MG63 (cell line): ENCODE measurements around the gene ADAMTS12. TPM values are rescaled to one million over a fixed set of nuclear protein-coding genes. Genes with fewer than 3 reads are reported as not detected.
"Not testable (repeated sequence)": the region's sequence is repeated elsewhere in the genome, so short reads cannot be mapped to it uniquely, and the experiment has no call there.

Experiments
- DNase-seq: peaks from one replicate; pipeline ENCODE4 v3.0.0-alpha.2; 2020
- H3K27me3 ChIP-seq: fragments of 250-450 bp; sonication (Bioruptor Pico); 2 replicates; pipeline ENCODE4 v1.5.1; 2020; ENCODE audit warnings: mild to moderate bottlenecking, moderate library complexity
- H3K36me3 ChIP-seq: fragments of 250-450 bp; sonication (Bioruptor Pico); 2 replicates; pipeline ENCODE4 v1.5.1; 2020; ENCODE audit warnings: mild to moderate bottlenecking, moderate library complexity
- H3K4me3 ChIP-seq: fragments of 250-450 bp; sonication (Bioruptor Pico); 2 replicates; pipeline ENCODE4 v1.5.1; 2020; ENCODE audit warnings: mild to moderate bottlenecking, moderate library complexity
- H3K9me3 ChIP-seq: fragments of 250-450 bp; sonication (Bioruptor Pico); 2 replicates; pipeline ENCODE4 v1.5.1; 2020; ENCODE audit warnings: mild to moderate bottlenecking, moderate library complexity
- total RNA-seq: library from RNA; depleted of rRNA; stranded (reverse); fragments of >200 nt; shearing (Covaris generic); gene quantifications from 2 replicates; pipeline ENCODE4 v1.2.3, GENCODE V29; 2014; ENCODE audit warnings: low replicate concordance

Gene ADAMTS12
- total RNA-seq, 1 experiment from 2014 or later = 11.8 TPM

DNA sequence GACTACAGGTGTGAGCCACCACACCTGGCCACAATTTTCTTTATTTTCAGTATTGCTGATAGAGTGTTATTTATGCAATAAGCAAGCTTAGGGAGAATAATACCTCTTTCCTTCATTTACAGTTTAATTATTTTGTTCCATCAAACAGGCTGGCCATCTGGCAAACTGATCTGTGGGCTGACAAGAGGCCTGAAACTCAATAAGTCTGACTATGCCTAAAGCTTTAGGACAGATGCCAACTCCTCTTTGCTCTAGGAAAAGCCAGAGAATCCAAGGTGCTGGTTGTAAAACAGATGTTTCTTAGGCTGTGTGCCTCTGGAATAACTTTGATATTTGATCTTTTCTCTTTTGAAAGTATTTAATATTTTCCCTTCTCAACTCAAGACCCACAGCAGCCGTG lies 352.6 kb downstream of the ADAMTS12 start:
- no peaks in the 10 kb centered on the region for H3K36me3 ChIP-seq
- no peaks in the 10 kb centered on the region for H3K9me3 ChIP-seq
- DNase-seq = no peak
- H3K4me3 ChIP-seq = no peak overlapping the region
- H3K27me3 ChIP-seq = no peaks in the 10 kb centered on the region

DNA sequence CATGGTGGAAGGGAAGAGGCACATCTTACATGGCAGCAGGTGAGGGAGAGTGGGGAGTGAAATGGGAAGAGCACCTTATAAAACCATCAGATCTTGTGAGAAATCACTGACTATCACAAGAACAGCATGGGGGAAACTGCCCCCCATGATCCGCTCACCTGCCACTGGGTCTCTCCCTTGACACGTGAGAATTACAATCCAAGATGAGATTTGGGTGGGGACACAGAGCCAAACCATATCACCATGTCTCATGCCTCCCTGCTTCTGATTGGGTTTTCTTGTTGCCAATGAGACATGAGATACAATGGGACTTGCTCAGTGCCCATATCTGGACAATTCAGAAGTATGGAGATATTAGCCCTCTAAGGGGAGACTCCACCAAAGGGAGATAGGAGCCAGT lies 353.6 kb downstream of the ADAMTS12 start:
- no peaks in the 10 kb centered on the region for H3K27me3 ChIP-seq
- H3K36me3 ChIP-seq = no peaks in the 10 kb centered on the region
- H3K4me3 ChIP-seq = no peak overlapping the region
- no peak for DNase-seq
- H3K9me3 ChIP-seq = no peaks in the 10 kb centered on the region

DNA sequence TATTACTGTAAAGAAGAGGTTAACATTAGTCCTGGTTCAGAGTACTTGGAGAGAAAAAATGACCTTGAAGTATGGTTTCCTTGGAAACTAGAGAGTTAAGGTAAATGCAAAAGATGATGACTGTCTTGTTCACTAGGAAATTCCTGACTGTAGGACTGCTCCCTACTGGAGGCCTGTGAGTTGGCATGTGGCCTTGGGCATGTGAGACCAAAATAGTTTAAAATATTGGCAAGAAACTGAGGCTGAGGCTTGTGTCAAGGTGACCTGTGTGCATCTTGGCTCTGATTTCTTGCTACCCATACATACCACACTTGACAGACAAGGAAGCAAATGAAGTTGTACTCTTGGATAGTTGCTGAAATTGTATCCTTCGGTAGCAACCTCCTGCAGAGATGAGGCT lies 354.6 kb downstream of the ADAMTS12 start:
- Histone ChIP-seq H3K36me3 (no peaks in the 10 kb centered on the region), H3K9me3 (no peaks in the 10 kb centered on the region), H3K27me3 (no peaks in the 10 kb centered on the region), H3K4me3 (no peak overlapping the region)
- DNase-seq = no peak

DNA sequence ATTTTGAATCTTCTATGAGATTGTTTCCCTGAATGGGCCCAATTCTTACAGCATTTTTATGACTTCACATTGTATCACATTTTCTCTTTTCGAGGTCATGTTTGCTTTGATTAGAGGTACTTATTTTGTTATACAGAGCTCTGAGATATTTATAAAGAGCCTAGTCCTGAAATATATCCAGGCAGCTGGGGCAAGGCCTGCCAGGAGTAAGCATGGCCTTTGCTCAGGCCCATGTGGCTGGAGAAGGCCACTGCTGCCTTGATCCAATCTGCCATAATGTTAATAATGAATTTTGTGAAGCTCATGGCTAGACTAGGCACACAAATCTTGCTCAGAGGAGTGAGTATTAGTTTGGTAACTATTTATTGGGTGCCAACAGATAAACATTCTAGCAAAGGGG lies 355.0 kb downstream of the ADAMTS12 start:
- no peak overlapping the region for H3K4me3 ChIP-seq
- DNase-seq = no peak
- H3K36me3 ChIP-seq = no peaks in the 10 kb centered on the region
- no peaks in the 10 kb centered on the region for H3K27me3 ChIP-seq
- H3K9me3 ChIP-seq = no peaks in the 10 kb centered on the region

DNA sequence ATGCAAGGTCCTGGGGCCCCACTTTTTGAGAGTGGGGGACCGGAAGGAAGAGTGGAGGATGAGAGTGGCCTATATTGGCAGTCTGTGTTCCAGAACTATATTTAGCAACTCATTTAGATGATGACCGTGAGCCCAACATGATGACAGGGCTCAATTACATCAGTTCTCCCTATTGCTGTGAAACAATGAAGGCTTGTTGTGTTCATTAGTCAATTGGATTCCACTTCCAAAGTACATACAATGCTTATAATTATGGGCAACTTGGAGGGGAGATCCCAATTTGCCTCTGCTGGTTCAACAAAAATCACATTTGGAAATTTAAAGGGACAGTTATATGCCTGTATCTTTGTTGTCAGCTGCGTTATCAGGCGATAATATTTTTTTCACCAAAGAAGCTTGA lies 360.0 kb downstream of the ADAMTS12 start:
- Histone ChIP-seq H3K36me3 (no peaks in the 10 kb centered on the region), H3K9me3 (no peaks in the 10 kb centered on the region), H3K4me3 (no peak overlapping the region), H3K27me3 (no peaks in the 10 kb centered on the region)
- no peak for DNase-seq

GRCh38 chr5:33531037-33531298 lies 360.8 kb downstream of the ADAMTS12 start:
- no peaks in the 10 kb centered on the region for H3K36me3 ChIP-seq
- H3K9me3 ChIP-seq = no peaks in the 10 kb centered on the region
- no peak overlapping the region for H3K4me3 ChIP-seq
- DNase-seq = no peak
- H3K27me3 ChIP-seq = no peaks in the 10 kb centered on the region

- no peaks in the 10 kb centered on the region for H3K9me3 ChIP-seq
- no peak overlapping the region for H3K4me3 ChIP-seq
- no peaks in the 10 kb centered on the region for H3K36me3 ChIP-seq
- no peaks in the 10 kb centered on the region for H3K27me3 ChIP-seq
- DNase-seq = no peak
Measured at GRCh38 chr5:33530183-33531036, 361.4 kb downstream of the ADAMTS12 start.

GRCh38 chr5:33527696-33528095 lies 364.1 kb downstream of the ADAMTS12 start:
- H3K4me3 ChIP-seq = no peak overlapping the region
- no peaks in the 10 kb centered on the region for H3K27me3 ChIP-seq
- no peaks in the 10 kb centered on the region for H3K9me3 ChIP-seq
- no peak for DNase-seq
- H3K36me3 ChIP-seq = no peaks in the 10 kb centered on the region

DNA sequence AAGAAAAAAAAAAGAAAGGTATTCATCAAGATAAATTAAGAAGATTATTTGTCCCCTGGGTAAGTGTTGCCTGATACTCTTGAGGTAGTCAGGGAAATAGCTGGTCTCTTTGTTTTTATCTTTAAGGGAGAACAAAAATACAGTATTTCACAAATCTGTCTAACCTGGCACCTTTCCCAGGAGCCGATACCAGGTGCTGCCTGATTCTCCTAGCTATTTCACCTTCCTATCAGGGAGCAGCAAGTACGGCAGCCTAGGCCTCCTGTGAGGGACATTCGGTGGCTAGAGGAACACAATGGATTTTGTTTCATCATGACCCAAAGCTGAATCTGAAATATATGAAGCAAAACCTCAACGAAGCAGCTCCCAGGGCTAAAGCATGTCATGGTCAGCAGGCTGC lies 365.0 kb downstream of the ADAMTS12 start:
- Histone ChIP-seq H3K27me3 (no peaks in the 10 kb centered on the region), H3K4me3 (no peak overlapping the region), H3K36me3 (no peaks in the 10 kb centered on the region), H3K9me3 (no peaks in the 10 kb centered on the region)
- DNase-seq = no peak

DNA sequence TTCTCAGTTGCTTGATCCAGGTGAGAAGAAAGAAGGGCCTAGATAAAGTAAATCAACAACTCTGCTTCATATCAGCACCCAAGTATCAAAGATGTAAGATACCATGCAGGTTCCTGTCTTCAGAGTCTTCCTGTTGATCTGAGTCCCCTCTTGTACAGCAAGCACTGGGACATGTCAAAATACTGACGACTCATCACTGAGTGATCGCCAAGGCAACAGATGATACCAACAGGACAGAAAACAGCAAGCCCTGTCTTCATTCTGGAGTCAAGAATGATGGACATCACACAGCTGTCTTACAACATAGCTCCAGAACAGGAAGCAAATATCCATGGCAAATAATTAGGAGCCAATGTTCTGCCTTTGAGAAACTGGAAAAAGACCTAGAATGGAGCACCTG lies 367.3 kb downstream of the ADAMTS12 start:
- no peaks in the 10 kb centered on the region for H3K27me3 ChIP-seq
- no peak for DNase-seq
- no peaks in the 10 kb centered on the region for H3K36me3 ChIP-seq
- no peaks in the 10 kb centered on the region for H3K9me3 ChIP-seq
- H3K4me3 ChIP-seq = no peak overlapping the region

DNA sequence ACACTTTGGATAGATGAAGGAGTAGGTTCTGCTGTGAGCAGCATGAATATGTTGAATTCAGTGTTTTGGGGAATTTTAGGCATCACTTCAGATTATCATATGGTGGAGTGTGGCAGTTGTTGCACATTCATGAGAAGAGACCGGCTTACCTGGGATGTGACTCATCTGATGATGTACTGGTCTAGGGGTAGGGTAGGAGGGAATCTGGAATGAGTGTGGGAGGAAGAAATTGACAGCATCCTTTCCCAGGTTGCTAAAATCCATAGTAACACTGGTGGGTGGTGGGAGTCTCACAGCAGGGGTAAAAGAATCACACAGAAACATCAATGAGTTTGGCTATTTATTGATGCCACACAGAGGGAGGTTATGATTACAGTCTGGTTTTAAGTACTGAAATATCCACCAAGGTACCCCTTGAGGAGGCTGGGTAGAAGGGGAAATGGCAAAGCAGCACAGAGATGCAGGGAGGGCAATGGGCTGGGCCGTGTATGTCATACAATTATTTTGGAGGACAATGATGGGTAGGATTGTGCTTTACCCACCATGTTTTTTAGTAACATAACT lies 368.5 kb downstream of the ADAMTS12 start:
- Histone ChIP-seq H3K27me3 (no peaks in the 10 kb centered on the region), H3K36me3 (no peaks in the 10 kb centered on the region), H3K9me3 (no peaks in the 10 kb centered on the region), H3K4me3 (no peak overlapping the region)
- no peak for DNase-seq

GRCh38 chr5:33516421-33516820 lies 375.4 kb downstream of the ADAMTS12 start:
- no peaks in the 10 kb centered on the region for H3K36me3 ChIP-seq
- H3K9me3 ChIP-seq = no peaks in the 10 kb centered on the region
- H3K4me3 ChIP-seq = no peak overlapping the region
- DNase-seq = no peak
- no peaks in the 10 kb centered on the region for H3K27me3 ChIP-seq

GRCh38 chr5:33515366-33515765 lies 376.4 kb downstream of the ADAMTS12 start:
- not testable (repeated sequence) for H3K36me3 ChIP-seq, H3K9me3 ChIP-seq, H3K27me3 ChIP-seq, H3K4me3 ChIP-seq, DNase-seq

DNA sequence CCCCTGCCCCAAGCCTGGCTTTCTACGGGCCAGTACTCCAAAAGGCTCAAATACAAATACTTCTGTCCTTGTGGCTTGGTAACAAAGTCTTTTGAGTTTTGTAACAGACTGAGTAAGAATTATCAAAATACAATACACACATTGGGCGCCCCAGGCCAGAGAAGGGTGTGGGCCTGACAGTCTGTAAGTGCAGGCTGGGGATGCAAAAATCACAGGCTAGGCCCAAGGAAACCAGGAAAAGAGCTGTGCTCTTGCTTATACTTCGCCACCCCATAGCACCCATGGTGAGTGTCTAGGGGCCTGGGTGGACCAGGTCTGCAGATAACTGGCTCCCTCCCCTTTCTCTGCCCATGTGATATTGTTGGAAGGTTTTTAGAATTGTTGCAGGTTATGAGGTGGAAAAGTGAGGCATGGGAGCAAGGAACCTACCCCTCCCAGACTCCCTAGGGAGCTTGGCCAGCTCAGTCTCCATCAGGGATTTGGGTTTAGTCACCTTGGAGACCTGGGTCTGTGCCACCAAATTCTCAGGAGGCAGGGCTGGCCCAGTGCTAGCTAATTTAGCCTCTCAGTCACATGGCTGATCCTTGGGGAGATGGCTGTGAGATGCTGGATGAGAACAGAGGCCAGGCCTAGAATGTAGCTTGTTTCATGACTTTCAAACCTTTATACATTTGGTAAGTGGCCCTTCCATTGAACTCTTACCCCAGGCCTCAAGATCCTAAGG lies 378.2 kb downstream of the ADAMTS12 start:
- Histone ChIP-seq H3K9me3 (no peaks in the 10 kb centered on the region), H3K4me3 (no peak overlapping the region), H3K27me3 (no peaks in the 10 kb centered on the region), H3K36me3 (no peaks in the 10 kb centered on the region)
- peak; percentile 25 for DNase-seq

GRCh38 chr5:33509036-33509435 lies 382.8 kb downstream of the ADAMTS12 start:
- H3K27me3 ChIP-seq = no peaks in the 10 kb centered on the region
- H3K36me3 ChIP-seq = no peaks in the 10 kb centered on the region
- H3K4me3 ChIP-seq = no peak overlapping the region
- DNase-seq = no peak
- no peaks in the 10 kb centered on the region for H3K9me3 ChIP-seq

DNA sequence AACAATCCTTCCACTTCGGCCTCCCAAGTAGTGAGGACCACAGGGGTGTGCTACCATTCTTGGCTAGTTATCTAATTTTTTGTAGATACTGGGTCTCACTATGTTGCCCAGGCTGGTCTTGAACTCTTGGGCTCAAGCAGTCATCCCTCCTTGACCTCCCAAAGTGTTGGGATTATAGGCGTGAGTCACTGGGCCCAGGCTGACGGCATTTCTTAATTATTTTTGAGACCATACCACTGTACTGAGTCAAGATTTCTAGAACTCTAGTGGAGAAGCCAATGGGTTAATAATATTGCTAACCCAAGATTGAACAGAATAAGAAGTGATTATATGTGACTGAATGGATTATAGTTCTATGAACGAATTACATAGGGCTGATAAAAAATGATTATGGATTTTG lies 384.4 kb downstream of the ADAMTS12 start:
- Histone ChIP-seq H3K4me3 (no peak overlapping the region), H3K36me3 (no peaks in the 10 kb centered on the region), H3K9me3 (no peaks in the 10 kb centered on the region), H3K27me3 (no peaks in the 10 kb centered on the region)
- no peak for DNase-seq

- Histone ChIP-seq H3K4me3 (no peak overlapping the region), H3K36me3 (no peaks in the 10 kb centered on the region), H3K9me3 (no peaks in the 10 kb centered on the region), H3K27me3 (no peaks in the 10 kb centered on the region)
- DNase-seq = no peak
Measured at GRCh38 chr5:33504570-33504969, 387.2 kb downstream of the ADAMTS12 start.

DNA sequence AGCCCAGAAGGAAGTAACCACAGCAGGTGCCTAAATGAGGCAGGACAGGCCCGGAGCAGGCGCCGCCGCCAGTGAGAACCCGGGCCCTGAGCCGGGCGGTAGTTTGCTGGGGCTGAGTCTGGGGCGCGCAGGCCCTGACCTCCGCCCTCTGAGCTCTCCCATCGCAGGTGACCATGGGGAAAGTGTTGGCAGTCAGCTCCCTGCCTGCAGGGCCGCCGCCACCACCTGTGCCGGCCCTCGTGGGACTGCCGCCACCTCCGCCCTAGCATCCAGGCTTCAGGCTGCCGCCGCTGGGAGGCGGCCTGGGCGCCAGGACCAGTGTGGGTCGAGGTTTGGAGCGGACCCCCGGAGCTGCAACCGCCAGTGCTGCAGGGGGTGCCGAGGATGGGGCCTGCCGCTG lies 389.9 kb downstream of the ADAMTS12 start:
- H3K9me3 ChIP-seq = no peaks in the 10 kb centered on the region
- H3K4me3 ChIP-seq = no peak overlapping the region
- no peak for DNase-seq
- no peaks in the 10 kb centered on the region for H3K27me3 ChIP-seq
- H3K36me3 ChIP-seq = no peaks in the 10 kb centered on the region
